Measurements from ENCODE around the gene SLC2A9. TPM values are rescaled to one million over a fixed set of nuclear protein-coding genes. Genes with fewer than 3 reads are reported as not detected.

SLC2A9 gene
- total RNA-seq, 1 experiment from 2014 or later: 33.3 TPM

GRCh38 chr4:10057023-10057395, 35.7 kb upstream of the SLC2A9 start:
- no peaks in the 10 kb centered on the region for H3K36me3 Mint-ChIP-seq (ENCODE audit: insufficient read depth, unreplicated experiment)
- H3K27ac Mint-ChIP-seq (ENCODE audit: low read depth, unreplicated experiment): no peak overlapping the region
- no TSS peak for BruUV-seq (replicated peaks)
- ChIA-PET CTCF (interaction anchor here (1.0 kb wide), 1 partner anchor 43 kb away, joined by 3 read pairs; no protein-coding TSS in a partner anchor), POLR2A (interaction anchor here (0.6 kb wide), 1 partner anchor 36 kb away, joined by 4 read pairs; the partner anchor contains the start of gene SLC2A9)
- no peak for TF ChIP-seq CTCF (IDR thresholded peaks at IDR 0.05; ENCODE audit: unreplicated experiment)
- DNase-seq (ENCODE audit: unreplicated experiment): no peak
- H3K4me3 Mint-ChIP-seq (ENCODE audit: unreplicated experiment): no peak overlapping the region
- no peaks in the 10 kb centered on the region for H3K9me3 Mint-ChIP-seq (ENCODE audit: unreplicated experiment)
- intact Hi-C loops (cut with micrococcal nuclease): no loop called here
- peaks cover 10% of the 10 kb centered on the region for H3K27me3 Mint-ChIP-seq (ENCODE audit: insufficient read depth, unreplicated experiment)
- no peaks in the 10 kb centered on the region for H3K4me1 Mint-ChIP-seq (ENCODE audit: insufficient read depth, unreplicated experiment)

- Mint-ChIP-seq H3K36me3 (ENCODE audit: insufficient read depth, unreplicated experiment) (no peaks in the 10 kb centered on the region), H3K4me1 (ENCODE audit: insufficient read depth, unreplicated experiment) (no peaks in the 10 kb centered on the region), H3K27ac (ENCODE audit: low read depth, unreplicated experiment) (no peak overlapping the region), H3K9me3 (ENCODE audit: unreplicated experiment) (no peaks in the 10 kb centered on the region), H3K27me3 (ENCODE audit: insufficient read depth, unreplicated experiment) (peaks cover 15% of the 10 kb centered on the region), H3K4me3 (ENCODE audit: unreplicated experiment) (no peak overlapping the region)
- TF ChIP-seq CTCF (IDR thresholded peaks at IDR 0.05; ENCODE audit: unreplicated experiment): no peak
- CTCF ChIA-PET: interaction anchor here (0.6 to 1.0 kb wide), 2 partner anchors 42 to 211 kb away, joined by 3 read pairs; no protein-coding TSS in a partner anchor
- POLR2A ChIA-PET: interaction anchor here (0.6 kb wide), 1 partner anchor 35 kb away, joined by 4 read pairs; the partner anchor contains the start of gene SLC2A9
- intact Hi-C loops (cut with micrococcal nuclease): no loop called here
- no peak for DNase-seq (ENCODE audit: unreplicated experiment)
- no TSS peak for BruUV-seq (replicated peaks)
These were observed 35.2 kb upstream of the SLC2A9 start for GRCh38 chr4:10056334-10057022.

GRCh38 chr4:10055871-10056270, 34.6 kb upstream of the SLC2A9 start:
- Mint-ChIP-seq H3K4me3 (ENCODE audit: unreplicated experiment) (no peak overlapping the region), H3K4me1 (ENCODE audit: insufficient read depth, unreplicated experiment) (no peaks in the 10 kb centered on the region), H3K36me3 (ENCODE audit: insufficient read depth, unreplicated experiment) (no peaks in the 10 kb centered on the region), H3K27me3 (ENCODE audit: insufficient read depth, unreplicated experiment) (peaks cover 21% of the 10 kb centered on the region), H3K27ac (ENCODE audit: low read depth, unreplicated experiment) (no peak overlapping the region), H3K9me3 (ENCODE audit: unreplicated experiment) (no peaks in the 10 kb centered on the region)
- no peak for DNase-seq (ENCODE audit: unreplicated experiment)
- CTCF ChIA-PET: interaction anchor here (0.6 kb wide), 1 partner anchor 211 kb away, joined by 3 read pairs; no protein-coding TSS in a partner anchor
- intact Hi-C loops (cut with micrococcal nuclease): no loop called here
- POLR2A ChIA-PET: no interaction called here
- no peak for TF ChIP-seq CTCF (IDR thresholded peaks at IDR 0.05; ENCODE audit: unreplicated experiment)
- BruUV-seq (replicated peaks): no TSS peak

- Mint-ChIP-seq H3K9me3 (ENCODE audit: unreplicated experiment) (no peaks in the 10 kb centered on the region), H3K27me3 (ENCODE audit: insufficient read depth, unreplicated experiment) (peaks cover 34% of the 10 kb centered on the region), H3K27ac (ENCODE audit: low read depth, unreplicated experiment) (no peak overlapping the region), H3K4me1 (ENCODE audit: insufficient read depth, unreplicated experiment) (no peaks in the 10 kb centered on the region), H3K4me3 (ENCODE audit: unreplicated experiment) (no peak overlapping the region), H3K36me3 (ENCODE audit: insufficient read depth, unreplicated experiment) (no peaks in the 10 kb centered on the region)
- peak; percentile 38 for DNase-seq (ENCODE audit: unreplicated experiment)
- BruUV-seq (replicated peaks): no TSS peak
- POLR2A ChIA-PET: no interaction called here
- no peak for TF ChIP-seq CTCF (IDR thresholded peaks at IDR 0.05; ENCODE audit: unreplicated experiment)
- intact Hi-C loops (cut with micrococcal nuclease): no loop called here
- CTCF ChIA-PET: interaction anchor here (1.6 to 2.7 kb wide), 2 partner anchors 9 to 40 kb away, joined by 6 to 12 read pairs; no protein-coding TSS in a partner anchor
These were observed 33.3 kb upstream of the SLC2A9 start for GRCh38 chr4:10054571-10055041.

All from MCF 10A (cell line).